Fibroblast of skin of back (primary cell): ENCODE measurements around the gene FOXO3B. TPM values are rescaled to one million over a fixed set of nuclear protein-coding genes. Genes with fewer than 3 reads are reported as not detected.
"Not testable (repeated sequence)": the region's sequence is repeated elsewhere in the genome, so short reads cannot be mapped to it uniquely, and the experiment has no call there.

Source experiments
- DNase-seq: peaks from one replicate; pipeline ENCODE4 v3.0.0-alpha.2; 2013
- polyA plus RNA-seq, 2 experiments: library from polyadenylated mRNA; unstranded; fragments of 120-200 nt; gene quantifications; one replicate each; pipeline ENCODE4 v1.2.1, GENCODE V29; 2013; ENCODE audit not compliant: insufficient read length in 2 of 2

The FOXO3B gene
- 2.8 TPM for polyA plus RNA-seq (2013, experiment 1 of 2; ENCODE audit: insufficient read length)
- polyA plus RNA-seq (2013, experiment 2 of 2; ENCODE audit: insufficient read length): 2.3 TPM

DNA sequence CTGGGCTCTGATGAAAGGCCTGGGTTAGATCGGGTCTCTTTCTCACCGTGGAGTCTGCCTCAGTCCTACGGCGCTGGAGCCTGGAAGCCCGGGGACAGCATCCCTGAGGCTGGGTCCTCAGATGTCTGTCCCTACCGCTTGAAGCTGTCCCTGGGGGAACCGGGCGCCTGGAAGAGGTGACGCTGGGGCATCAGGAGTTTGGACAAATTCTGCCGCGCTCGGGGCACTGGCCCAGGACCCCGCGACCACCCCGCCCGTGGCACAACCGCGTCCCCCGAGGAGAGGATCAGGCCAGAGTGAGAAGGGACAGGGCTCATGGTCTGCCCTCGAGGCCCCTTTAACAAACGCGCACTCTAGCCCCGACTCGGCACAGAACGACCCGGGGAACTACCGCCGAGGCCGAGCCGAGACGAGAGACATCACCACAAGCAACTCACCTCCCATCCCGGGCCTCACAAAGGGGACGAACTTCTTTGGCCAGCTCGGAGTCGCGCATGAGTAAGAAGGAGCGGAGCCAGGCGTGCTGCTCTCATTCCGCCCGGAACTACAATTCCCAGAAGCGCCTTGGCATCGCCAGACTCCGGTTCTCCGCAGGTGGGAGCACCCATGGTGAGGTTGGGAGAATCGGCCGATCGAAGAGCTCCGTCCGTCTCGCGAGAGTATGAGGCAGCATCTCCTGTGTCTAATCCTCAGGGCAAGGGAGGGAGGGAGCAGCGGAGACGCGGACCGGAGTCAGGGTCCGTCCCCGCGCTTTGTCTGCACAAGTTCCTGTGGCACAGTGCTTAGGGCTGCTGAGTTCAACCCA lies at the start of gene FOXO3B:
FOXO3B (minus strand) TSS at position 548 of the 805 bp plus-strand sequence. CDS start 663 bp downstream, outside the sequence.
- peak; percentile 96 for DNase-seq

GRCh38 chr17:18723509-18723908 lies 41.4 kb upstream of the FOXO3B start:
- not testable (repeated sequence) for DNase-seq

DNA sequence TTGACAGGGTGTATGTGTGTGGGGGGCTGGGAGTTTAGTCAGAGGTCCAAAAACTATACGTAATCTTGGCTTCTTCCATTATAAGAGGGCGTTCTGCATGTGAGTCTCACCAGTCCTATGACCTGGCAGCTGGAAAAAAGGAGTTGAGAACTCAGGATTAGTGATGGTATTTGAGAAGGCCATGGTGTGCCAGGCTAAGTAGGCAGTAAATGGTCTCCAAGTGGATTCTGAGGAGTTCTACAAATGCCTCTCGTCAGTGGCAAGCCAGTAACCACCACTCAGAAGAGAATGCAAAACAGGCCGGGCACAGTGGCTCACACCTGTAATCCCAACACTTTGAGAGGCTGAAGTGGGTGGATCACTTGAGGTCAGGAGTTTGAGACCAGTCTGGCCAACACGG lies 40.5 kb upstream of the FOXO3B start:
- DNase-seq: not testable (repeated sequence)

GRCh38 chr17:18721775-18722547 lies 39.8 kb upstream of the FOXO3B start:
- DNase-seq: not testable (repeated sequence)

DNA sequence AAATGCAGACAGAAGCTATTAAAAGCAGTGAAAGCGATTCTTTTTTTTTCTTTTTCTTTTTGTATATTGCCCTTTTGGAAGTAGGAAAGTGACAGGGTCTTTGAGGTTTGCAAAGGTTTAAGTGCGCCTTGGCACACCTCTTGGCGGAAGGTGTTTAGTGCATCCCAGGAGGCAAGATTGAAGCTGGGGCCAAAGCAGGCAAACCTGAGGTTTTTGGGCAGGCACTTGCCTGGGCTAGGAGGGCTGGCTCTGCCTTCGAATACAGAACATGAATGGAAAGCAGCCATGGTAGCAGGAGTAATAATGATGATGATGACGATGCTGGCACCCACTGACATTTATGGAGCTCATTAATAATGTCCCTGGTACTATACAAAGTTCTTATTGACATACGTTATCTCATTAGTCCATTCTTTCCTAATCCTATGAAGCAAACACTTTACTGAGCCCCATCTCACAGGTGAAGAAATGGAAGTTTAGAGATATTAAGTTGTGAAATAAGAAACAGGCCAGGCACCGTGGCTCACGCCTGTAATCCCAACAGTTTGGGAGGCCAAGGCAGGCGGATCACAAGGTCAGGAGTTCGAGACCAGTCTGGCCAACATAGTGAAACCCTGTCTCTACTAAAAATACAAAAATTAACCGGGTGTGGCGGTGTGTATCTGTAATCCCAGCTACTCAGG lies 37.5 kb upstream of the FOXO3B start:
- not testable (repeated sequence) for DNase-seq

DNA sequence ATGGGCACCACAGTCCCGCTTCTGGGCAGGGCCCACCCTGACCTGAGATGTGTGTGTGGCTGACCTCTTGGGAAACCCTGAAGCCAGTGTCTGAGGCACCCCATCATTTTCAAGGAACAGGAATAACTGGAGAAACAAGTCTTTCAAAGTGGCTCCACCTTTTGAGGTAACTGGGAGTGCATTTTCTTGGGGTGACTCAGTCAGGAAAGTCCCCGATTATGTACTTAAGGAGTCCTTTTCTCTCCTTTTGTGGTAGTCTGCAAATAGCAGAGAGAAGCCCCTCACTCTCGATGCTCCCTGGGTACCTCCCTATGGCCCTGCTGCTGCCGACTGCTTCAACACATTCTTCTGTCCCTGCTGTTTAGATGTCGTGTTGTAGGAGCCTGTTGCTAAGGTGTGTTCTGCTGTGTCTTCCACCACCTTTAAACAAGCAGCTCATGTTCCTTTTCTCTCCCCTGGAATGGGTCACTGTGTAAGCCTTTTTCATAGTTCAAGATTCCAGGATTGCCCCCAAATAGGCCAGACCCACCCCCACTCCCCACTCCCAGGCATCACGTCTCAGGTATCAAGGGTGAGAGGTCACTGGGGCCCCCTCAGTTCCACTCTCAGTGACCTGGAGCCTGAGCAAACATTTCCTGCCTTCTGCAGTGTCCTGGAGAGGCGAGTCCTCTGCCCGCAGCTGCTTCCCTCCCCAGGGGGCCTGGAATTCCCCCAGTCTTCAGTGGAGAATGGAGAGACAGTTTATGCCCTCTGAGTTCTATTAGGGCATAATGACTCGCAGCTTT lies 36.7 kb upstream of the FOXO3B start:
- peak; percentile 68 for DNase-seq

DNA sequence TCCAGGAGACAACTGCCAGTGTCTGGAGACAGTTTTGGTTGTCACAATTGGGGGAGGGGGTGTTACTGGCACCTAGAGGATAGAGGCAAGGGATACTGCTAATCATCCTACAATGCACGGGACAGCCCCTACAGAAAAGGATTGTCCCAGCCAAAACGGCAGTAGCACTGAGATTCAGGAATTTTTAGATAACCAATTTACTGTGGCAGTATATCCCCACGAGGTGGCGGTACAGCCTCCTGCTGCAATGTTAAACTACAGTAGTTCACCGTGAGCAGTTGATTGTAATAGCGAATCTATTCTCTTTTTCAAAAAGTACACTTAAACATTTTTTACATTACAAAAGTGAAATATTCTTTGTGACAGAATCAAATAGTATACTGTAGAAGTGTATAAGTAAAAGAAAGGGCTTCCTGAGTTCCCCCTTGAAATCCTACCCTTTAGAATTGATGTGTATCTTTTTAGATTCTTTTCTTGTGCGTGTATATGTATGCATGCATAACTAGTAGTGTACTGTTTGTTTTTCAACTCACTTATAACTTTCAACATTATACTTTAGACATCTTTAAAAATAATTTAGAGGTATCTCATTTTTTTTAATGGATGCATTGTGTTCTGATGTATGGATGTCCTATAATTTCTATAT lies 30.4 kb upstream of the FOXO3B start:
- peak; percentile 50 for DNase-seq

DNA sequence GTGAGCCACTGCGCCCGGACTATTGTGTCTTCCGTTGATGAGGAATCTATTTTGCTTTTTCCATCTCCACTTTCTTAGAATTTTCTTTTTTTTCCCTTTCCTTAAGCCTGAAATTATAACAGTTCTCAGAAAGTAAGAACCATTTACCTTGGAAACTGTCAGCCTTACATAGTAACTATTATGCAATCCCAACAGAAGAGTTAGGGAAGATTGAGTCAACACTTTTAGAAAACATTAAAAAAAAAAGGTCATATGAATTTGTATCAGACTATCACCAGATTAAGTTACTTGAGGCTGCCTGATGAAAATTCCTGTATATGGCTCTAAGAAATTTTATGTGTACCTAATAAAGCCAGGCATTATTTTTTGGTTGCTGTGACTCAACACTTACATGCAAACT lies 26.1 kb upstream of the FOXO3B start:
- not testable (repeated sequence) for DNase-seq

DNA sequence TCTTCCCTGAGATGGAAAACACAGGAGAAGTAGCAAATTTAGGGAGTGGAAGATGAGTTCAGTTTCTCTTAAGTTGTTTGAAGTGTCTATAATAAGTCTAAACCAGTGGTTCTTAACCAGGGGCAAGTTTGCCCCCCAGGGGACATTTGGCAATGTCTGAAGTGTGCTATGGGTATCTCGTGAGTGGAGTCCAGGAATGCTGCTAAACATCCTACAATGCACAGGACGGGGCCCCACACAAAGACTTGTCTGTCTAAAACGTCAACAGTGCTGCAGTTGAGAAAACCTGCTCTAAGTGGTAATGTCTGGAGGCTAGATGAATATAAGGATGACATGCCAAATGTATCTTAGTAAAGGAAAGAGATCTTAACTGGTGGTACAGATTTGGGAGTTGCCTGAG lies 23.8 kb upstream of the FOXO3B start:
- not testable (repeated sequence) for DNase-seq

- DNase-seq: not testable (repeated sequence)
Observed at GRCh38 chr17:18698473-18699103, 16.5 kb upstream of the FOXO3B start.

GRCh38 chr17:18695143-18695542 lies 13.0 kb upstream of the FOXO3B start:
- DNase-seq: not testable (repeated sequence)

- not testable (repeated sequence) for DNase-seq
Observed at GRCh38 chr17:18682668-18683067, 554 bp upstream of the FOXO3B start.

DNA sequence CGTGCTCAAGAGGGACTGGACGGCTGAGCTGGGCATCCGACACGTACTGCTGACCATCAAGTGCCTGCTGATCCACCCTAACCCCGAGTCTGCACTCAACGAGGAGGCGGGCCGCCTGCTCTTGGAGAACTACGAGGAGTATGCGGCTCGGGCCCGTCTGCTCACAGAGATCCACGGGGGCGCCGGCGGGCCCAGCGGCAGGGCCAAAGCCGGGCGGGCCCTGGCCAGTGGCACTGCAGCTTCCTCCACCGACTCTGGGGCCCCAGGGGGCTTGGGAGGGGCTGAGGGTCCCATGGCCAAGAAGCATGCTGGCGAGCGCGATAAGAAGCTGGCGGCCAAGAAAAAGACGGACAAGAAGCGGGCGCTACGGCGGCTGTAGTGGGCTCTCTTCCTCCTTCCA lies 4.7 kb downstream of the FOXO3B start:
- not testable (repeated sequence) for DNase-seq

- not testable (repeated sequence) for DNase-seq
Observed at GRCh38 chr17:18676928-18677327, 5.2 kb downstream of the FOXO3B start.

DNA sequence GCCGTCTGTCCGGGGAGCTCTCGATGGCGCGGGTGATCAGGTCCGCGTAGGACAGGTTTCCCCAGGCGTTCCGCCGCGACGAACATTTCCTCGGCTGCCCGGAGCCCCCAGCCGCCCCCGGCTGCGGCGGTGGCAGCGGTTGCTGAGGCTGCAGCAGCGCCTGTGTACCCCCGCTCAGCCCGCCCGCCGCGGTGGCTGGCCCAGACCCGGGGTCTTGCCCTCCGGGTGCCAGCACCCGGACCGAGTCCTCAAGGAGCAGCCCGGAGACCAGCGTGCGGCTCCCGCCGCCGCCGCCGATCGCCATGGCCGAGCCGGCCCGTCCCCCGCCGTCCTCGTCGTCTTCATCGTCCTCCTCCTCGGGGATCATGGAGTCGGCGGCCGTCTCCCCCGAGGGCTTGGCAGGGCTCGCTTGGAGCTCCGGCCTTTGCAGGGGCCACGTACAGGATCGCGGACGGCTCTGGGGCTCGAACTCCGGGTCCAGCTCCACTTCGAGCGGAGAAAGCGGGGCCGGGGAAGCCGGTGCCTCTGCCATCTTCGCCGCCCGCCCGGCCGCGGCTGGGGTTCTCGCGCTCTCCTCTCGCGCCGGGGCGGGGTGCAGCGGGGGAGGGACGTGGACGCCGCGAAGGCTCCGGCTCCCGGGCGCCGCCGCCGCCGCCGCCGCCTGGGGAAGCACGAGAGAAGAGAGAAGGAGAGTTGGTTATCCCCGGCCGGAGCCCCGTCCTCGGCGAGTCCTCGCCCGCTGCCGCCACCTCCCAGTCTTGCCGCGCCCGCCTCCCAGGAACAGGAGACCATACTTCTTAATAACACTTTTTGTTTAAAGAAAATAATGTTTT lies 9.5 kb downstream of the FOXO3B start:
- DNase-seq: not testable (repeated sequence)

DNA sequence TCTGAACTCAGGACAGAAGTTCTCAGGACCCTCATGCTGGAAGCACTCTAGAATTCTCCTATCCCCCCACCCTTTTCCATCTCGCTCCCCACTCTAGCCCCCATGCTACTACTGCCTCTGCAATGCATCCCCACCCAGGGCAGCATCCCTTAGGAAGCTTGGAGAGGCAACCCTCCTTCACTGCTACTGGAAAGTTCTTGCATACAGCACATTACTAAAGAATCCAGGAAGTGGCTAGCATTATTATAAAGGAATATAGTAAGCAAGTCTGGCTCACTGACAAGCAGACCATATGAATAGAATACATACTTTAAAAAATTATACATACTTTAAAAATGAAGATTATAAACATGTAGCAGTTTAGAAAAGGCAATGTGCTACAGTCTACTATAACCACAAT lies 13.5 kb downstream of the FOXO3B start:
- not testable (repeated sequence) for DNase-seq

DNA sequence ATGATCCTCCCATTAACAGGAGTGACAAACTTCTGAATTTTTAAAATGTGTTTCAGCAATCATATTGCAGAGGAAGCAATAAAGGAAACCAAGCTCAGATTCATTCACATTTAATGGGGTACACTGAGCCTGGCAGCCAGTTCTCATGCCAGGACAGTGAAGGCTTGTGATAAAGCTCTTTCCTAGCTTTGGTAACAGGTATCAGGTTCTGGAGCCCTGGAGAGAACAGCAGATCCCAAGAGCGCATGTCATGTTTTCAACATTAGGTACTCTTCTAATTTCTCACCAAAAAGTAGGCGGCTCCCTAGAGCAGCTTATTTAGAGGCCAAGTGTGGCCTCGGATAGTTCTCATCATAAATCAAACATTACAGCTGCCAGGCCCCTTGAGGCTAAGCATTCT lies 14.6 kb downstream of the FOXO3B start:
- DNase-seq: not testable (repeated sequence)

DNA sequence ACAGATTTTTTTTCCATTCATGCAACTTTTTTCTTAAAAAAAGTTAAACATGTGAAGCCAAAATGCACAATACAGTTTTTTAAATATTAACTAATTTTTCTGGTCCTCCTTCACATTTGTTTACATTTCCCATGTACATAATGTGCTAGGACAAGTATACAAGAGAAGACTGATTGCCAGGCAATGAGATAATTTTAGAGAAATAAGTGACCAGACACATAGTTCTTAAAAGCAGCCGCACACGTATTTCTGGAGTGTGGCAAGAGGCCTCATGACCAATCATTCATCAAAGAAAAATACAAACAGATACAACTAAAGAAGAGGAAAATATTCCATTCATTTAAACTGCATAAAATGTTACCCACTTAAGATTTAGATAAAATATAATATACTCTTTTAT lies 15.8 kb downstream of the FOXO3B start:
- not testable (repeated sequence) for DNase-seq

GRCh38 chr17:18661924-18662624 lies 20.0 kb downstream of the FOXO3B start:
- DNase-seq: not testable (repeated sequence)
